Endometrial microvascular endothelial cells (primary cell): Measurements from ENCODE around the gene AQP6. TPM values are rescaled to one million over a fixed set of nuclear protein-coding genes. Genes with fewer than 3 reads are reported as not detected.

Experiments used
- in situ Hi-C: cut with HindIII; loops from 2 replicates; pipeline ENCODE4 v1.10.0; 2017; ENCODE audit warnings: low sequenced_read_pairs, low pct_unique_long_range_greater_than_20kb; ENCODE audit errors: inconsistent ontology term
- total RNA-seq: library from RNA; depleted of rRNA; stranded (reverse); fragments of >200 nt; gene quantifications from one replicate; pipeline ENCODE4 v1.2.3, GENCODE V29; 2015; ENCODE audit errors: inconsistent ontology term

Gene AQP6
- total RNA-seq, 1 donor from 2014 or later = not detected

GRCh38 chr12:49965836-49966235, 6.9 kb upstream of the AQP6 start:
- in situ Hi-C loops = loop anchor here (10.0 kb wide), 1 partner anchor 99 kb away; no protein-coding TSS in a partner anchor

- in situ Hi-C loops = loop anchor here (10.0 kb wide), 1 partner anchor 98 kb away; no protein-coding TSS in a partner anchor
Measured at GRCh38 chr12:49966511-49967041, 6.2 kb upstream of the AQP6 start.

DNA sequence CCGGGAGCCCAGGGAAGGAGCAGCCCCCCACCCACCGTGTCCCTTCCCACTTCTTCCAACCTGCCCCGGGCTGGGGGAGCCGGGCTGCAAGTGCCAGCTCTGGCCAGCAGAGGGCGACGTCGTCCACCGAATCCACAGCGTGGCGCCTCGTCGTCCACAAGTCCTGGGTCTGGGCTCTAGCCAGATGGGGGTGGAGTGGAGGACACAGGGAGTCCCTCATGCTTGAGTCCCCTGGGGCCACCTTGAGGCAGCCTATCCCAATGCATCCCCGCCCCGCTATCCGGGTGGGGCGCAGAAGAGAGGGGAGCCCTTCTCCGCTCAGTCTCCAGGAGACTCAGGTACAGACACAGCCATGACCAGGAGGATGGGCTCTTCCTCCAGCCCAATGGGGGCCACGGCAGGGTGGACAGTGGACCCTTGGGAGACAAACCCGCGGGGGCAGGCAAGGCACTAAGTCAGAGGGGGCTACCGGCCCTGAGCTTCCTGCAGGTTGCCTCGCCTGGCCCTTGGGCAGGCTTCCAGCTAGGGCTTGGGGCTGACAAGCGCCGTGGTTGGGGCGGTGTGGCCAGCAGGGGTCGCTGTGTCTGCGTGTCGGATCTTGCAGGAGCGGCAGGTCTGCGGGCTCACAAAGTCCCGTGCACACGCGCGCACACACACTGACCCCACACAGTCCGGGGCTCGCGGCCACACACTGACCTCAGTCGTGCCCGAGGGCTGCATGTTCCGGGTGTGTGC, 5.5 kb upstream of the AQP6 start:
- in situ Hi-C loops = loop anchor here (10.0 kb wide), 1 partner anchor 98 kb away; no protein-coding TSS in a partner anchor

DNA sequence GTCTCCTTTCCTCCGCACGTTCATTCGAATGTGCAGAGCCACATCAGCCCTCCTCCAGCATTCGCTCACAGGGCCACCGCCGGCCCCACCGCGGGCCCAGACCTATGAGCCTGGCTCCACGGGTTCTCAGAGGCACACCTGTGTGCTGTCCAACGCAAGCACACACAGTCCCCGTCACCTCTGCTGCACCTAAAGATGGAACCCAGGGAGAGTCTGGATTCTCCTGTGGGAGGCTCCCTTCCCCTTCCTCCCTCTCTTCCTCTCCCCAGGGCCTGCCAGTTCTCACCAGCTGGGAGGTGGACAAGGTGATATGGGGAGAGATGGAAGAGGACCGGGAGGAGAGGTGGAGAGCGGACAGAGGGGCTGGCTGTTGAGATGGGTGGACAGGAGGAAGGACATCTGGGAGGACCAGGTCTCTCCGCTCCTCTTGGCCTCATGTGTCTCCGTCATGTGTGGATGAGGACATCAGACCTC, 4.9 kb upstream of the AQP6 start:
- in situ Hi-C loops = loop anchor here (10.0 kb wide), 1 partner anchor 97 kb away; no protein-coding TSS in a partner anchor

DNA sequence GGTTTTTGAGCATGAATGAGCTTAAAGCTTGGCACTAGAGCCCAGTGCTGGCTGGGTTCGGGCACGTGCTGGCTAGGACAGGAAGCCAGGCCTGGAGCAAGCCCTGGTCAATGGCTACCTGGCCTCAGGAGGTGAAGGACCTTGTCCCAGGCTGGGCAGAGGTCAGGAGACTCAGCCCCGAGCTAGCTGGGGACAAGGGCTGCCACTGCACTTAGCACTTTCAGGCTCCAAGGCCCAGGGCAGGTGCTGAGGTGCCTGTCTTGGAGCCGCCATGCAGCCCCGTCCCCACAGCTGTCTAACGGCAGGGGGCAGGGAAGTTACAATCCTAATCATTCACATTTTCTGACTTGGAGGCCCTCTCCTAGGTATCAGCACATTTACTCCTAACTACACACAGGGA, 4.3 kb upstream of the AQP6 start:
- in situ Hi-C loops = loop anchor here (10.0 kb wide), 1 partner anchor 96 kb away; no protein-coding TSS in a partner anchor

DNA sequence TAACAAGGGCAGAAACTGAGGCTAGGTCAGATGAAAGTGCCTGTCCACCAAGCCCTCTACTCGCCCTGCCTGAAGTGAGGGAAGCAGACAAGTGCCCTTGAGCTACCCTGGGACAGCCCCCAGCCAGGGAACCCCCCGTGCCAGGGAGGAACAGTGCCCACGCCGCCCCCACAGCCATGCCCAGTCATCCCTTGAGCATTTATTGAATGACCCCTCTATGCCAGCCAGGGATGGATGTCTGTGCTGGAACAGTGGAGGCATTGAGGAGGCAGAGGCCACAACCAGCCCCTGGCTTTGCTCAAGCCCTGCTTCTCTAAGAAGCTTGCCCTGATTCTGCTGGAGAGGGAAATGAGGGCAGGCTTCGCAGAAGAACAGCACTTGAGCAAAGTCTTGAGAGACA, 3.7 kb upstream of the AQP6 start:
- in situ Hi-C loops = loop anchor here (10.0 kb wide), 1 partner anchor 96 kb away; no protein-coding TSS in a partner anchor

DNA sequence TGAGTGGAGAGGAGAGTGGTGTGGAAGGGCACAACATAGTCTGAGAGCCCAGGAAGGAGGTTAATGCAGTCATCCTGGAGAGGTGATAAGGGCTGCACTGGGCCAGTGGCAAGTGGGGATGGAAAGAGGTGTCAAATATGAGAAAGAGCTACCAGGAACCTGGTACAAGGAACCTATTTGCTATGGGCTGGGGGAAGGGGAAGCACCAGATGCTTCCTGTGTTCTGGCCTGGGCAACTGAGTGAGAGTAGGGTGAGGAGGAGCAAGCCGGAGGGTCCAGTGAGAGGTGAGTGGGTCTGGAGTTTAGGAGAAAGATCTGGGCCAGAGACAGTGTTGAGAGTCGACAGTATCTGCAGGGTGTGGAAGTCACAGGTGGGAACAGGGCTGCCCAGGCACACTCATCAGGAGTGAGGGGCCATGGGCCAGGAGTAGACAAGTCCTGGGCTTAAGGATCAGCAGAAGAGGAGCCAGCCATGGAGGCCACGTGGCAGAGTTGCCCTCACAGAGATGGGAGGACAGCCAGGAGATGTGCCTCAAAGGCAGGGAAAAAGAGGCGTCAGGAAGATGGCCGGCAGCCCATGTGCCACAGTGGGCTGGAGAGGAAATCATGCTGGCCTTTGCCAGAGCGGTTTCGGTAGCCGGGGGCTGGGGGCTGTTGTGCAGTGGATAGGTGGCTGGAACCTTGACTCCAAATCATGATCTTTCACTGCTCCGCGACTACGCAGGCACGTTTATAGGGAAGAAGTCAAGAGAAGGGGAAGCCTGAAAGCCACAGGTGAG, 2.9 kb upstream of the AQP6 start:
- in situ Hi-C loops = loop anchor here (10.0 kb wide), 1 partner anchor 95 kb away; no protein-coding TSS in a partner anchor

DNA sequence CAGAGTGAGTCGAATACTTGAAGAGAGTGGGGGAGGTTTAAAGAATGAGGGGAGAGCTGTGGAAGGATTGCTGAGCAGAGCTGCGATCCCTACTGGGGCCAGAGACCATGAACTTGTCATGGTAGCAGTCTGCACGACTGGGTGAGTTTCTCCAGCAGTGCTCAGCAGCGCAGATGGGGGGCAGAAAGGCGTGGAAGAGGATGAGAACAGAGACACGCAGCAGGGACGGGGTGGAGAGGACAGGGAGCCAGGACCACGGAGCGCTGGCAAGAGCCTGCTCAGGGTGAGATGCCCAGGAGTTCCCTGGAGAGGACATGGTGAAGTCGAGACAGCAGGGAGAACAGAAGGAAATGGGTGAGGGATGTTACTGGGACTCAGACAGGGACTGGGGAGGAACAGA, 2.1 kb upstream of the AQP6 start:
- in situ Hi-C loops = no loop called here

DNA sequence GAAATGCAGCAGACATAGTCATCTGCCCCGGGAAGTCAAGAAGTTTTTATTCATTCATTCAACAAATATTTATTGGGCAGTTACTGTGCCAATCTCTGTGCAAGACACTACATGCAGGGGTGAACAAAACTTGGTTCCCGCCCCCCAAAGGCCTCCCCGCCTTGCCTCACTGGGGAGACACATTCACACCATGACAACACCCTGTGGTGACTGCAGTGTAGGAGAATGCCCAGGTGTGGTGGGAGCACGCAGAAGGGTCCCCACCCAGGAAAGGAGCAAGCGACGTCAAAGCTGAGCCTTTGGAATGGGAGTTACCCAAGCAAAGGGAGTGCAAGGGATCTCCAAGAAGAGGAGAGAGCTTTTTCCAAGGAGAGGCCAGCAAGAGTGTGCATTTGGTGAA, 1.6 kb upstream of the AQP6 start:
- in situ Hi-C loops = no loop called here

- in situ Hi-C loops = no loop called here
Measured at GRCh38 chr12:49972129-49972528, 618 bp upstream of the AQP6 start.

DNA sequence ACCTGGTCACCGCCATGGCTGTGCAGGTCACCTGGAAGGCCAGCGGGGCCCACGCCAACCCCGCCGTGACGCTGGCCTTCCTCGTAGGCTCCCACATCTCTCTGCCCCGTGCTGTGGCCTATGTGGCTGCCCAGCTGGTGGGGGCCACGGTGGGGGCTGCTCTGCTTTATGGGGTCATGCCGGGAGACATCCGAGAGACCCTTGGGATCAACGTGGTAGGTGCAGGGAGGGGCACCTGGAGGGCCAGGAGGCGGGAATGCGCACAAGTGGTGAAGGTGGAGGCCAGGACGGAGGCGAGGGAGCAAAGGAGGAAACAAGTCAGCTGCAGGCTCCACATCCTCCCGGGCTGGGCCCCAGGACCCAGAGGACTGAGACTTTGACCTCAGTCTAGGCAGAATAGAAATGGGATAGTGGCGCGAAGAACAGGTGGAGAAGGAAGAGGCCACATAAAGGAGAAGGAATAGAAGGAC, 649 bp downstream of the AQP6 start:
- in situ Hi-C loops = no loop called here

- in situ Hi-C loops = no loop called here
Measured at GRCh38 chr12:49974231-49974675, 1.5 kb downstream of the AQP6 start.

GRCh38 chr12:49974677-49975317, 2.0 kb downstream of the AQP6 start:
- in situ Hi-C loops = no loop called here

GRCh38 chr12:49975318-49975761, 2.6 kb downstream of the AQP6 start:
- in situ Hi-C loops = no loop called here

- in situ Hi-C loops = no loop called here
Measured at GRCh38 chr12:49976557-49976956, 3.8 kb downstream of the AQP6 start.

DNA sequence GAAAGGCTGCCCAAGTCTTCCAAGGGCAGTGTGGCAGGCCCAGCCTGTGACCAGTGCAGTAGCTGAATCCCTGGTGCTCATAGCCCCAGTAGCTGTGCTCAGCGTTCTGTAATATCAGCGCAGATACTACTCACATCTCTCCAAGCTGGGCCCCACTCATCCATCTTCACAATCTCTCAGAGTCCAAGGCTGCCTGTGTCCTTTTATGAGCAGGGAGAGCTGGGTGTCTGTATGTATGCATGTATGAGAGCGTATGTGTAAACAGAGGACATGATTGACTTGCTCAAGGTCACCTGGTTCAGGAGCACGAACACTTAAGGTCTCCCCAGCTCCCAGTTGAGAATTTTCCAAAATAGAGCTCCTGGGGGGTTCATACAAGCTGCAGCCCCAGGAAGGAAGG, 5.4 kb downstream of the AQP6 start:
- in situ Hi-C loops = no loop called here

- in situ Hi-C loops = no loop called here
Measured at GRCh38 chr12:49979016-49979586, 6.4 kb downstream of the AQP6 start.

GRCh38 chr12:49979791-49980190, 7.0 kb downstream of the AQP6 start:
- in situ Hi-C loops = no loop called here
